ENCODE data around the gene FBXL17.
A peak's percentile ranks its signal among the peaks of the same experiment; 100 is the strongest.

Gene FBXL17

DNA sequence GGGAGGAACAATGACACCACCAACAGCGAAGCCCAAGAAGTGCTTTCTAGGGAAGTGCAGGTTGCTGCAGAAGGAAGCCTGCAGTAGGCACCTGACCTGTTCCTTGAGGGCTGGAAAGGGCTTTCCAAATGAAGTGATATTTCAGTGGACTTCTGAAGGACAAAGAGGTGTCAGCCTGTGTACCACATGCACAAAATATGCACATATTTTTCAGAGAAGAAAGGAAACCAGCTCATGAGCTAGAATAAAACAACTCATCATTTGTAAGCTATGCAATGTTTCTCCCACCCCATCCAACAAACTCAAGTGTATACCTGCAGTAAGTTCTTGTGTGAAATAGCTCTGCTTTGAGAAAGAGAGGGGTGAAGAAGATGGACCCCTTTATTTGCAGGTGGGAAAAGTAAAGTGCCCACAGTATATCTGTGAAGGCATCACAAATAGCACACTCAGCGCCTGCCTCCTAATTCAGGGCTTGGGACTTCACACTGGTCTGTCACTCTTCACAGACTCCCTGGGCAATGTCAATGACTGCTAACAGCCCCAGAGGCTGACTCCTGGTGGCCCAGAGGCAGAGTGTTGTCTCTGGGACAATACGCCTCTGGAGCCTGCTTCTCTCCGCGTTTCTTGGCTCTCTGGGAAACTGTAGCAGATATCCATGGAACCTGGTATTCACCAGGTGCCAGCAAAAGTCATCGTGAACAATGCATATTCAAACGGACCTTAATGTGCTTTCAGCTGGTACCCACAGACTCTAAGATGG, 513.1 kb downstream of the FBXL17 start:
- in situ Hi-C loops (cut with HindIII; ENCODE audit: low pct_unique_long_range_greater_than_20kb, low sequenced_read_pairs): no loop called here
- DNase-seq (ENCODE audit: low read depth in 1 of 2, low spot score in 1 of 2): no peak
- TF ChIP-seq JUND (IDR thresholded peaks at IDR 0.05; ENCODE audit: low read depth): no peak

GRCh38 chr5:107867266-107867665, 514.6 kb downstream of the FBXL17 start:
- DNase-seq (ENCODE audit: low read depth in 1 of 2, low spot score in 1 of 2): no peak
- in situ Hi-C loops (cut with HindIII; ENCODE audit: low pct_unique_long_range_greater_than_20kb, low sequenced_read_pairs): no loop called here
- no peak for TF ChIP-seq JUND (IDR thresholded peaks at IDR 0.05; ENCODE audit: low read depth)

DNA sequence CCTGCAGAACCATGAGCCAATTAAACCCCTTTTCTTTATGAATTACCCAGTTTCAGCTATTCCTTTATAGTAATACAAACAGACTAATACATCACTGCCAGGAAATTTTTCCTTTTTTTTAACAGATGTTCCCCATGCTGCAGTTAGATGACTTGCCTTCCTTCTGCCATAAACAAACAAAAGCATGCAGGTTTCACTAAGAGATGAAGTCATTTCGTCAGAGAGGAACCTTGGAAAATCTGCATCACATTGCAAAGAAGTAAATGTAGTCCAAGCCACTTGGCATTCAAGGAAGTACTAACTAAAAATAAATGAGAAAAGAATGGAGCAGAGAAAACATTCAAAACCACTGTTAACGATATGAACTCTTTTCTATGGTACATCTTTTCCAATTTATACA, 517.1 kb downstream of the FBXL17 start:
- in situ Hi-C loops (cut with HindIII; ENCODE audit: low pct_unique_long_range_greater_than_20kb, low sequenced_read_pairs): no loop called here
- DNase-seq (ENCODE audit: low read depth in 1 of 2, low spot score in 1 of 2): no peak
- no peak for TF ChIP-seq JUND (IDR thresholded peaks at IDR 0.05; ENCODE audit: low read depth)

DNA sequence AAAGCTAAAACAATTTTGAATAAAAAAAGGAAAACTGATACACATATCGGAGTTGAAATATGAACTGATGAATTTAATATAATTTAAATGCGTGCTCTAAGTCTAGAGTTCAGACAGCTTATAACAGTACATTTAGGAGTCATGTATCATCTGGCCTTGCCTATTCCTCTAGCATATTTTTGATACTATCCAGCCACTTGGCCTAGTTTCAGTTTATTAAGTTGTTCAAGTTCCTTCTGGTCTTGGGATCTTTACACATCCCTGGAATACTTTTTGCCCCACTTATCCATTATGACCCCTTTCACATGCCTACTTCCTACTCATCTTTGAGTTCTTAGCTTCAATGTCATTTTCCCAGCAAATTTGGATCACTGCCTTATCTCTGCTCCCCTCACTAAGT, 518.8 kb downstream of the FBXL17 start:
- in situ Hi-C loops (cut with HindIII; ENCODE audit: low pct_unique_long_range_greater_than_20kb, low sequenced_read_pairs): no loop called here
- no peak for DNase-seq (ENCODE audit: low read depth in 1 of 2, low spot score in 1 of 2)
- TF ChIP-seq JUND (IDR thresholded peaks at IDR 0.05; ENCODE audit: low read depth): no peak

DNA sequence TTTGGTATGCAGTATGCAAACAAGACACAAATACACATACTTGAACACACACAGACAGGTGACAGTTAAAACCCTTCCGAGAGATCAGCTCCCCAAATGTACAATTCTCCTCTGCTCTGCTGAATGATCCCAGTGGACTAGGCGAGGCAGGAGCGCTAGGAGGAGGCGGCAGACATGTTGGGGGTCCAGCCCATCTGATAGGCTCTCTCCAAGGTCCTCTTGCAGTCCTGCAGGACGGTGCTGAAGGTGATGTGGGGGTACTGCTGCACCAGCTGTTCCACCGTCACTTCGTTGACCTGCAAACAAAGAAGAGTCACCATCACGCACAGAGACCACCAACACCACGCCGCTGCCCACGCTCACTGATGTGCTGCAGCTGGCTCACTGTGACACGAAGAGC, 520.3 kb downstream of the FBXL17 start:
- in situ Hi-C loops (cut with HindIII; ENCODE audit: low pct_unique_long_range_greater_than_20kb, low sequenced_read_pairs): no loop called here
- no peak for TF ChIP-seq JUND (IDR thresholded peaks at IDR 0.05; ENCODE audit: low read depth)
- DNase-seq (ENCODE audit: low read depth in 1 of 2, low spot score in 1 of 2): no peak

DNA sequence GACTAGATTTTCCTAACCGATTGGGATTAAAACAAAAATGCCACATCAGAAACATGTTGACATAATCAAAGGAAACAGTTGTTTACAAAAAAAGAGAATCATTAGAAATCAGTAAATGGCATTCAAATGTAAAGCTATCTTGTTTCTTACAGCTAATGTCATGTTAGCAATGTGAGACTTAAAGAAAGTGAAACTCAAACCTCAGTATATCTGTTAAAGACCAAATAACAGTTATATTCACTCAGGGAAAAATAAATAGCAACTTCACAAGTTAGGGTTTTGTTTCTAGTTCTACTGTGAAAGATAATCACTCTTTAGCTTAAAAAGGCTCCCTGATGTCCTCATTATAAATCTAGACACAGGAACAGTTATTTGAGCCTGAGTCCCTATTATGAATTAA, 521.9 kb downstream of the FBXL17 start:
- no peak for TF ChIP-seq JUND (IDR thresholded peaks at IDR 0.05; ENCODE audit: low read depth)
- in situ Hi-C loops (cut with HindIII; ENCODE audit: low pct_unique_long_range_greater_than_20kb, low sequenced_read_pairs): no loop called here
- no peak for DNase-seq (ENCODE audit: low read depth in 1 of 2, low spot score in 1 of 2)

DNA sequence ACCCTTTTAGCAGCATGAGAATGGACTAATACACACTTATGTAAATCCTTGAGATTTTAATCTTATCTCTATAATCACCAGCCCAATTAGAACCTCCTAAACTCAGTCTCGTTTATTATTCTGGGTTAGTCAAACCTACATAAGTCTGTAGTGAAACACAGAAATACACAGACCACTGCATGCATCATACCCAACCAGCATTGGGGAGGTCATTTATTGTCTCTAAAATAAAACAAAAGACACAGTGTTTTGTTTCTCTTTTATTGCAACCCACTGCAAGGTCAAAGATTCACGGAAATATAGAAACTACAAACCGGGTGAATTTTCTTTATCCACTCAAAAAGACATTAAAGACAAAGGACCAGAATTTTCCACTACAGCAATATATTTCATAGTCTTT, 523.1 kb downstream of the FBXL17 start:
- DNase-seq (ENCODE audit: low read depth in 1 of 2, low spot score in 1 of 2): no peak
- TF ChIP-seq JUND (IDR thresholded peaks at IDR 0.05; ENCODE audit: low read depth): no peak
- in situ Hi-C loops (cut with HindIII; ENCODE audit: low pct_unique_long_range_greater_than_20kb, low sequenced_read_pairs): no loop called here

DNA sequence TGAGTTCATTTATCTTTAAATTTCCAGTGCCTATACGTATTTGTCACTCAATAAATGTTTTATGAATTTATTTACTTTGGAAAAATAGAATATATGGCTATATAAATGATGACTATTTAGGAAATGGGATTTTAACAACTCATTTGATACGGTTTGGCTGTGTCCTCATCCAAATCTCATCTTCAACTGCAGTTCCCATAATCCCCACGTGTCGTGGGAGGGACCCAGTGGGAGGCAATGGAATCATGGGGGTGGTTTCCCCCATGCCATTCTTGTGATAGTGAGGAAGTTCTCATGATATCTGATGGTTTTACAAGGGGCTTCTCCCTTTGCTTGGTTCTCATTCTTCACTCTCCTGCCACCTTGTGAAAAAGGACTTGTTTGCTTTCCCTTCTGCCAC, 523.6 kb downstream of the FBXL17 start:
- TF ChIP-seq JUND (IDR thresholded peaks at IDR 0.05; ENCODE audit: low read depth): no peak
- in situ Hi-C loops (cut with HindIII; ENCODE audit: low pct_unique_long_range_greater_than_20kb, low sequenced_read_pairs): no loop called here
- no peak for DNase-seq (ENCODE audit: low read depth in 1 of 2, low spot score in 1 of 2)

- no peak for DNase-seq (ENCODE audit: low read depth in 1 of 2, low spot score in 1 of 2)
- in situ Hi-C loops (cut with HindIII; ENCODE audit: low pct_unique_long_range_greater_than_20kb, low sequenced_read_pairs): no loop called here
- TF ChIP-seq JUND (IDR thresholded peaks at IDR 0.05; ENCODE audit: low read depth): no peak
Observed at GRCh38 chr5:107857785-107858184, 524.1 kb downstream of the FBXL17 start.

DNA sequence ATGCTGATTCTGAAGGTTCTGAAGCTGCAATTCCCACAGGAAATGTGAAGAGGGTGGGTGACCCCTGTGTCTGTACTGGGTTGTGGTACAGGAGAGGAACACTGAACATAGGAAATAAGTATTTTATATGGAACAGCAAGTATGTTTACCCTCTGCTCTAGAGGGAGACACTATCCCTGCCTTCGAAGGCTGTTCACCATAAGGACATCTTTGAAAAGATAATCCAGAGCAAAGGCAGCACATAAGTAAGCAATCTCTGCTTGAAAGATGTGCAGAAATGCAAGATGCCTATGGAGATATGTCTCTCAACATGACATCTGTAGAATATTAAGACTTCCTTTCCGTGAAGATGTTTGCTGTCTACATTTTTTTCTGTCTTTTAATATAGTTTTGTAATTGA, 526.7 kb downstream of the FBXL17 start:
- in situ Hi-C loops (cut with HindIII; ENCODE audit: low pct_unique_long_range_greater_than_20kb, low sequenced_read_pairs): no loop called here
- DNase-seq (ENCODE audit: low read depth in 1 of 2, low spot score in 1 of 2): peak in 1 of 2 experiments; percentile 9
- no peak for TF ChIP-seq JUND (IDR thresholded peaks at IDR 0.05; ENCODE audit: low read depth)

DNA sequence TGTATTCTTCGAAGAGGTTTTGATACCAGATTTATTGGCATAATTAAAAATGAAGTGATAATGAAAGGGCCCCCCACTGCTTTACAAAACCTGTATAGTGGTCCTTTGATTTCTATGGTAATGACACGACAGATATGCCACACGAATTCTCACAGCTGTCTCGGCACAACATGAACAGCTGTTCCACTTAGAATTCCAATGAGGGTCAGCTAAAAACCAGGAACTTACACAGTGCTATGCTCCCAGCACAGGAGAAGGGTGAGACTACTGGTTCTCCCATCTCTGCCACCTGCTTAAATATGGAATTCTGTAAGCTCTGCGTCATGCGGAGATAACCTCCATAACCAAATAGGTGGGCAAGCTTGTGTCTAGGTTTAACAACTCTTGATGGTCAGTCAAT, 528.2 kb downstream of the FBXL17 start:
- DNase-seq (ENCODE audit: low read depth in 1 of 2, low spot score in 1 of 2): no peak
- in situ Hi-C loops (cut with HindIII; ENCODE audit: low pct_unique_long_range_greater_than_20kb, low sequenced_read_pairs): no loop called here
- TF ChIP-seq JUND (IDR thresholded peaks at IDR 0.05; ENCODE audit: low read depth): no peak

DNA sequence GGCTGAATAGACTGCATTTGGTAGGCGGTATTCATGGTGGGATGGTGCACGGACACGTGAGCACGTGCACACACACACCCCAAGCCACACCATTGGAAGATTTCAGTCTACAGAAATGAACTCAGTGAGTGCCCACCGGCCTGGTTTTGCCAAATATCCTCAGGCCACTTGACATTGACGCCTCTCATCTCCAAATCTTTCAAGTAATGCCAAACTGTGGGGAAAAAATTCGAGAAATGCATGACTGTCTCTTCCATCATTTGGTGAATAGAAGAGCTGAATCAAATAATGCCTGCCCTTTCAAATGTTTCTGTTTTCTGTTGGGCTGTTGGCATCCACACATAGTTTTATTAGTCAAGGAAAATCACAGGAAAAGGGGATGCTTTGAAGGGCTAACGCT, 528.9 kb downstream of the FBXL17 start:
- in situ Hi-C loops (cut with HindIII; ENCODE audit: low pct_unique_long_range_greater_than_20kb, low sequenced_read_pairs): no loop called here
- DNase-seq (ENCODE audit: low read depth in 1 of 2, low spot score in 1 of 2): no peak
- TF ChIP-seq JUND (IDR thresholded peaks at IDR 0.05; ENCODE audit: low read depth): no peak

GRCh38 chr5:107849118-107849517, 532.8 kb downstream of the FBXL17 start:
- in situ Hi-C loops (cut with HindIII; ENCODE audit: low pct_unique_long_range_greater_than_20kb, low sequenced_read_pairs): no loop called here
- DNase-seq (ENCODE audit: low read depth in 1 of 2, low spot score in 1 of 2): no peak
- TF ChIP-seq JUND (IDR thresholded peaks at IDR 0.05; ENCODE audit: low read depth): no peak

- DNase-seq (ENCODE audit: low read depth in 1 of 2, low spot score in 1 of 2): no peak
- no peak for TF ChIP-seq JUND (IDR thresholded peaks at IDR 0.05; ENCODE audit: low read depth)
- in situ Hi-C loops (cut with HindIII; ENCODE audit: low pct_unique_long_range_greater_than_20kb, low sequenced_read_pairs): no loop called here
Observed at GRCh38 chr5:107840592-107840991, 541.3 kb downstream of the FBXL17 start.

Data from T47D (cell line).